Myocyte (in vitro differentiated cells): ENCODE measurements around the gene AASDHPPT. TPM values are rescaled to one million over a fixed set of nuclear protein-coding genes. Genes with fewer than 3 reads are reported as not detected.
A peak's percentile ranks its signal among the peaks of the same experiment; 100 is the strongest.

ENCODE experiments used
- DNase-seq: peaks from one replicate; pipeline ENCODE4 v3.0.0-alpha.2; 2012; ENCODE audit warnings: low read depth
- total RNA-seq: library from RNA; depleted of rRNA; stranded (reverse); fragments of >200 nt; gene quantifications from 2 replicates; pipeline ENCODE4 v1.2.3, GENCODE V29; 2014

AASDHPPT gene
- total RNA-seq, 1 donor from 2014 or later = 66.7 TPM

GRCh38 chr11:106082096-106082495 lies 4.6 kb downstream of the AASDHPPT start:
- no peak for DNase-seq

GRCh38 chr11:106086135-106086534 lies 8.7 kb downstream of the AASDHPPT start:
- DNase-seq = no peak

GRCh38 chr11:106086850-106087249 lies 9.4 kb downstream of the AASDHPPT start:
- no peak for DNase-seq

GRCh38 chr11:106087815-106088435 lies 10.5 kb downstream of the AASDHPPT start:
- peak; percentile 55 for DNase-seq

- DNase-seq = peak; percentile 17
These were observed 11.4 kb downstream of the AASDHPPT start for GRCh38 chr11:106088896-106089295.

GRCh38 chr11:106091480-106092123 lies 14.1 kb downstream of the AASDHPPT start:
- DNase-seq = peak; percentile 37

GRCh38 chr11:106092446-106092845 lies 15.0 kb downstream of the AASDHPPT start:
- no peak for DNase-seq

- no peak for DNase-seq
These were observed 21.6 kb downstream of the AASDHPPT start for GRCh38 chr11:106098893-106099553.

GRCh38 chr11:106101370-106101769 lies 23.9 kb downstream of the AASDHPPT start:
- DNase-seq = no peak

GRCh38 chr11:106101819-106102218 lies 24.4 kb downstream of the AASDHPPT start:
- no peak for DNase-seq

- no peak for DNase-seq
These were observed 28.5 kb downstream of the AASDHPPT start for GRCh38 chr11:106105986-106106385.

GRCh38 chr11:106121570-106122320 lies 44.3 kb downstream of the AASDHPPT start:
- DNase-seq = no peak

GRCh38 chr11:106127604-106128003 lies 50.1 kb downstream of the AASDHPPT start:
- DNase-seq = no peak

GRCh38 chr11:106128740-106129139 lies 51.3 kb downstream of the AASDHPPT start:
- DNase-seq = no peak

GRCh38 chr11:106131998-106132397 lies 54.5 kb downstream of the AASDHPPT start:
- no peak for DNase-seq

- DNase-seq = no peak
These were observed 55.3 kb downstream of the AASDHPPT start for GRCh38 chr11:106132582-106133354.

- DNase-seq = peak; percentile 9
These were observed 56.1 kb downstream of the AASDHPPT start for GRCh38 chr11:106133529-106133928.

GRCh38 chr11:106137061-106137460 lies 59.6 kb downstream of the AASDHPPT start:
- DNase-seq = no peak

GRCh38 chr11:106137758-106138157 lies 60.3 kb downstream of the AASDHPPT start:
- DNase-seq = no peak
